Transverse colon (tissue), 4 donors: ENCODE data around the gene DEPDC7.

Experiments used
- EP300 ChIP-seq: sonication (generic); formaldehyde crosslinking; IDR thresholded peaks from one replicate; pipeline ENCODE4 v1.6.1; 2017; ENCODE audit warnings: antibody characterized with exemption, low read depth
- POLR2A ChIP-seq: fragments of 450-650 bp; IDR thresholded peaks from one replicate; pipeline ENCODE4 v1.6.1; 2016; ENCODE audit warnings: antibody characterized with exemption, mild to moderate bottlenecking, moderate library complexity
- POLR2AphosphoS5 ChIP-seq, 3 donors: sonication (generic); formaldehyde crosslinking; IDR thresholded peaks; one replicate each; pipeline ENCODE4 v1.6.1; 2016; ENCODE audit warnings: antibody characterized with exemption in 3 of 3
- TF ChIP-seq, protein P1 (sequence below), 5 experiments: fragments of 200-600 bp in 3 of 5; fragments of 450-650 bp in 2 of 5; sonication (generic) in 3 of 5; IDR thresholded peaks; 1 replicate in 2 of 5; 2 replicates in 3 of 5; pipeline ENCODE4 v1.5.1; 2016 to 2017; ENCODE audit warnings: antibody characterized with exemption in 5 of 5, inconsistent platforms in 3 of 5, mild to moderate bottlenecking in 2 of 5, moderate library complexity in 1 of 5

DNA sequence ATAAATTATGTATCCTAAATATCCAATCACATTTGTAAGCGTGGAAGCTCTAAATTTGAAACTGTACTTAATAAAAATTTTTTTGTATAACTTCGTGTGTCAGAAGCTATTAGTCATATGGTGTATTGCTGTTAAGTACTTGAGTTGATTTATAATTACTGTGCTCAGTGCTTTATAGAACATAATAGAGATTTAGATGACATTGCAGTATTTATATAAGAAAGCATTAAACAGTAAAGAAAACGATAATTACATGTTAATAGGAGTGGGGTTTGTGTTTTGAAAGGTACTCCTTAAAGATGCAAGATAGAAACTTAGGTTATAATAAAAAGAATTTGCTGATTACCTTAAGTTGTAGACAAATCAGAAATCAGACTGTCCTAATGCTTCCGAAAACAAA, 17.8 kb downstream of the DEPDC7 start:
- TF ChIP-seq, protein P1, sequence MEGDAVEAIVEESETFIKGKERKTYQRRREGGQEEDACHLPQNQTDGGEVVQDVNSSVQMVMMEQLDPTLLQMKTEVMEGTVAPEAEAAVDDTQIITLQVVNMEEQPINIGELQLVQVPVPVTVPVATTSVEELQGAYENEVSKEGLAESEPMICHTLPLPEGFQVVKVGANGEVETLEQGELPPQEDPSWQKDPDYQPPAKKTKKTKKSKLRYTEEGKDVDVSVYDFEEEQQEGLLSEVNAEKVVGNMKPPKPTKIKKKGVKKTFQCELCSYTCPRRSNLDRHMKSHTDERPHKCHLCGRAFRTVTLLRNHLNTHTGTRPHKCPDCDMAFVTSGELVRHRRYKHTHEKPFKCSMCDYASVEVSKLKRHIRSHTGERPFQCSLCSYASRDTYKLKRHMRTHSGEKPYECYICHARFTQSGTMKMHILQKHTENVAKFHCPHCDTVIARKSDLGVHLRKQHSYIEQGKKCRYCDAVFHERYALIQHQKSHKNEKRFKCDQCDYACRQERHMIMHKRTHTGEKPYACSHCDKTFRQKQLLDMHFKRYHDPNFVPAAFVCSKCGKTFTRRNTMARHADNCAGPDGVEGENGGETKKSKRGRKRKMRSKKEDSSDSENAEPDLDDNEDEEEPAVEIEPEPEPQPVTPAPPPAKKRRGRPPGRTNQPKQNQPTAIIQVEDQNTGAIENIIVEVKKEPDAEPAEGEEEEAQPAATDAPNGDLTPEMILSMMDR (IDR thresholded peaks at IDR 0.05) = no peak
- TF ChIP-seq POLR2A (no peak), POLR2AphosphoS5 (IDR thresholded peaks at IDR 0.05) (no peak), EP300 (no peak)
